ENCODE results near the gene TLE2. TPM values are rescaled to one million over a fixed set of nuclear protein-coding genes. Genes with fewer than 3 reads are reported as not detected.
"Not testable (repeated sequence)": the region's sequence is repeated elsewhere in the genome, so short reads cannot be mapped to it uniquely, and the experiment has no call there.

TLE2 gene
- polyA plus RNA-seq, 4 donors = 3.8 to 66.0 (median 12.3) TPM

DNA sequence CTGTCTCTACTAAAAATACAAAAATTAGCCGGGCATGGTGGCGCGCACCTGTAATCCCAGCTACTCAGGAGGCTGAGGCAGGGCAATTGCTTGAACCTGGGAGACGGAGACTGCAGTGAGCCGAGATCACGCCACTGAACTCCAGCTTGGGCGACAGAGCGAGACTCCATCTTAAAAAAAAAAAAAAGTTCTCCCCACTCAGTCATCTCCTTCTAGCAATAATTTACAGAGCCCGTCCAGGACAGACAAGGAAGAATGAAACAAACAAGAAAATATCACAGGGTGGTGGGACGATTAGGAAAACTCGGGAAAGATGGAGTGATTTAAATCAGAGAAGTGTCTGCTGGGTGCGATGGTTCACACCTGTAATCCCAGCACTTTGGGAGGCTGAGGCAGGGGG is 65.4 kb downstream of the TLE2 start:
- 59 to 77% (median 74%) methylated on average over 12 of the region's 12 CpGs for WGBS, 3 donors
- H3K4me1 ChIP-seq (ENCODE audit: control insufficient read depth in 3 of 3, insufficient read depth in 2 of 3, low read depth in 1 of 3, low read length in 2 of 3); H3K9me3 ChIP-seq (ENCODE audit: control insufficient read depth in 2 of 2, insufficient read depth in 1 of 2, low read depth in 1 of 2, low read length in 1 of 2): not testable (repeated sequence)

GRCh38 chr19:2963122-2963521 is 66.0 kb downstream of the TLE2 start:
- H3K27me3 ChIP-seq (ENCODE audit: control insufficient read depth in 3 of 3, insufficient read depth in 3 of 3, low read length in 3 of 3) = no peaks in the 10 kb centered on the region

More for the DNA sequence above, 65.4 kb downstream of the TLE2 start:
- not testable (repeated sequence) for H3K4me3 ChIP-seq (ENCODE audit: low read depth in 1 of 3, low read length in 3 of 3); DNase-seq; FAIRE-seq; H3K36me3 ChIP-seq (ENCODE audit: control insufficient read depth in 3 of 3, insufficient read depth in 2 of 3, low read depth in 1 of 3, low read length in 3 of 3); H3K27me3 ChIP-seq (ENCODE audit: control insufficient read depth in 3 of 3, insufficient read depth in 3 of 3, low read length in 3 of 3); H3K27ac ChIP-seq (ENCODE audit: low read depth in 1 of 3, low read length in 2 of 3)

DNA sequence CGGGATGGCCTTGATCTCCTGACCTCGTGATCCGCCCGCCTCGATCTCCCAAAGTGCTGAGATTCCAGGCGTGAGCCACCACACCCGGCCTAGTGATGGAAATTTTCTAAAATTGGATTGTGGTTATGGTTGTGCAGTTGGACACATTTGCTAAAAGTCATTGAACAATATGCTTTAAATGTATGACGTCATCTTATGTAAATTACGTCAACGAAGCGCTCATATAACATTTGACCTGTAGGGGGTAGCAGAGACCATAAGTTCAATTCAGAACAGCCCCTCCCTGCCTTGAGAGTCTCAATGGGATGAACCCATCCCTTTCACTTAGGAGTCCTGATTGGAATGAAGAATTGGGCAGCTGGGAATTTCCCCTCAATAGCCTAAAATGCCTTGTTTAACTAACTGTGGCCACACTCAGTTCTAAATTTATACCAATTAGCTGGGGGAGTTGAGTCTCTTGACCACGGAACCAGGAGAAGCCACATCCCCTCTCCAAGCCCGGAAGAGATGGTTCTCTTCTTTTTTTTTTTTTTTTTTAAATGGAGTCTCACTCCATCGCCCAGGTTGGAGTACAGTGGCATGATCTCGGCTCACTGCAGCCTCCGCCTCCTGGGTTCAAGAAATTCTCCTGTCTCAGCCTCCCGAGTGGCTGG is 66.9 kb downstream of the TLE2 start:
- no peak overlapping the region for H3K27ac ChIP-seq (ENCODE audit: low read depth in 1 of 3, low read length in 2 of 3)
- DNase-seq (peak; percentile 73 to 82), FAIRE-seq (no peak)
- H3K36me3 ChIP-seq (ENCODE audit: control insufficient read depth in 3 of 3, insufficient read depth in 2 of 3, low read depth in 1 of 3, low read length in 3 of 3) = no peaks in the 10 kb centered on the region
- H3K9me3 ChIP-seq (ENCODE audit: control insufficient read depth in 2 of 2, insufficient read depth in 1 of 2, low read depth in 1 of 2, low read length in 1 of 2) = no peaks in the 10 kb centered on the region
- H3K27me3 ChIP-seq (ENCODE audit: control insufficient read depth in 3 of 3, insufficient read depth in 3 of 3, low read length in 3 of 3) = no peaks in the 10 kb centered on the region
- WGBS, 3 donors = 14 to 33% (median 23%) methylated on average over 17 of the region's 17 CpGs
- H3K4me1 ChIP-seq (ENCODE audit: control insufficient read depth in 3 of 3, insufficient read depth in 2 of 3, low read depth in 1 of 3, low read length in 2 of 3) = no peaks in the 10 kb centered on the region
- no peak overlapping the region for H3K4me3 ChIP-seq (ENCODE audit: low read depth in 1 of 3, low read length in 3 of 3)

More at GRCh38 chr19:2963122-2963521, 66.0 kb downstream of the TLE2 start:
- no peak for DNase-seq
- no peak for FAIRE-seq
- H3K4me1 ChIP-seq (ENCODE audit: control insufficient read depth in 3 of 3, insufficient read depth in 2 of 3, low read depth in 1 of 3, low read length in 2 of 3) = no peaks in the 10 kb centered on the region
- no peak overlapping the region for H3K27ac ChIP-seq (ENCODE audit: low read depth in 1 of 3, low read length in 2 of 3)
- WGBS, 3 donors = 81 to 90% (median 88%) methylated on average over 5 of the region's 5 CpGs
- H3K9me3 ChIP-seq (ENCODE audit: control insufficient read depth in 2 of 2, insufficient read depth in 1 of 2, low read depth in 1 of 2, low read length in 1 of 2) = no peaks in the 10 kb centered on the region
- no peaks in the 10 kb centered on the region for H3K36me3 ChIP-seq (ENCODE audit: control insufficient read depth in 3 of 3, insufficient read depth in 2 of 3, low read depth in 1 of 3, low read length in 3 of 3)
- no peak overlapping the region for H3K4me3 ChIP-seq (ENCODE audit: low read depth in 1 of 3, low read length in 3 of 3)

- 86 to 93% (median 90%) methylated on average over 12 of the region's 12 CpGs for WGBS, 3 donors
- DNase-seq = no peak
- FAIRE-seq = no peak
Observed at GRCh38 chr19:2960120-2960519, 69.0 kb downstream of the TLE2 start.

DNA sequence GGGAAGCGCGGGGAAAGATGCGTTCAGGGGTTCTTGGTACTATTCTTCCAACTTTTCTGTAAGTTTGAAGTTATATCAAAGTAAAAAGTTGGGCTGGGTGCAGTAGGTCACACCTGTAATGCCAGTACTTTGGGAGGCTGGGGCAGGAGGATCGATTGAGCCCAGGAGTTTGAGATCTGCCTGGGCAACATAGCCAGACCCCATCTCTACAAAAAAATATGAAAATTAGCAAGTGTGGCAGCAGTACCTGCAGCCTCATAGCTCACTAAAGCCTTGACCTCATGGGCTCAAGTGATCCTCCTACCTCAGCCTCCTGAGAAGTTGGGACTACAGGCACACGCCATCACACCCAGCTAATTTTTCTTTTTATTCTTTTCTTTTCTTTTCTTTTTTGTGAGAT is 71.9 kb downstream of the TLE2 start:
- no peak for FAIRE-seq
- WGBS, 3 donors = 90 to 93% (median 93%) methylated on average over 5 of the region's 5 CpGs
- no peak overlapping the region for H3K27ac ChIP-seq (ENCODE audit: low read depth in 1 of 3, low read length in 2 of 3)

More at GRCh38 chr19:2960120-2960519, 69.0 kb downstream of the TLE2 start:
- no peaks in the 10 kb centered on the region for H3K4me1 ChIP-seq (ENCODE audit: control insufficient read depth in 3 of 3, insufficient read depth in 2 of 3, low read depth in 1 of 3, low read length in 2 of 3)
- no peaks in the 10 kb centered on the region for H3K36me3 ChIP-seq (ENCODE audit: control insufficient read depth in 3 of 3, insufficient read depth in 2 of 3, low read depth in 1 of 3, low read length in 3 of 3)
- H3K27ac ChIP-seq (ENCODE audit: low read depth in 1 of 3, low read length in 2 of 3) = no peak overlapping the region
- no peaks in the 10 kb centered on the region for H3K27me3 ChIP-seq (ENCODE audit: control insufficient read depth in 3 of 3, insufficient read depth in 3 of 3, low read length in 3 of 3)
- no peaks in the 10 kb centered on the region for H3K9me3 ChIP-seq (ENCODE audit: control insufficient read depth in 2 of 2, insufficient read depth in 1 of 2, low read depth in 1 of 2, low read length in 1 of 2)
- no peak overlapping the region for H3K4me3 ChIP-seq (ENCODE audit: low read depth in 1 of 3, low read length in 3 of 3)

GRCh38 chr19:2952953-2953481 is 76.1 kb downstream of the TLE2 start:
- WGBS, 3 donors = 10 to 44% (median 26%) methylated on average over 9 of the region's 9 CpGs
- no peaks in the 10 kb centered on the region for H3K36me3 ChIP-seq (ENCODE audit: control insufficient read depth in 3 of 3, insufficient read depth in 2 of 3, low read depth in 1 of 3, low read length in 3 of 3)
- no peaks in the 10 kb centered on the region for H3K9me3 ChIP-seq (ENCODE audit: control insufficient read depth in 2 of 2, insufficient read depth in 1 of 2, low read depth in 1 of 2, low read length in 1 of 2)
- H3K27me3 ChIP-seq (ENCODE audit: control insufficient read depth in 3 of 3, insufficient read depth in 3 of 3, low read length in 3 of 3) = no peaks in the 10 kb centered on the region
- peaks cover 0 to 20% (median 6%) of the 10 kb centered on the region in 3 donors for H3K4me1 ChIP-seq (ENCODE audit: control insufficient read depth in 3 of 3, insufficient read depth in 2 of 3, low read depth in 1 of 3, low read length in 2 of 3)
- peak overlapping the region in 2 of 3 donors; percentile 49 to 71 for H3K27ac ChIP-seq (ENCODE audit: low read depth in 1 of 3, low read length in 2 of 3)
- FAIRE-seq (no peak), DNase-seq (peak; percentile 81 to 87)
- peak overlapping the region in 2 of 3 donors; percentile 3 to 6 for H3K4me3 ChIP-seq (ENCODE audit: low read depth in 1 of 3, low read length in 3 of 3)

More for the DNA sequence above, 71.9 kb downstream of the TLE2 start:
- Histone ChIP-seq H3K36me3 (ENCODE audit: control insufficient read depth in 3 of 3, insufficient read depth in 2 of 3, low read depth in 1 of 3, low read length in 3 of 3) (no peaks in the 10 kb centered on the region), H3K27me3 (ENCODE audit: control insufficient read depth in 3 of 3, insufficient read depth in 3 of 3, low read length in 3 of 3) (no peaks in the 10 kb centered on the region), H3K9me3 (ENCODE audit: control insufficient read depth in 2 of 2, insufficient read depth in 1 of 2, low read depth in 1 of 2, low read length in 1 of 2) (no peaks in the 10 kb centered on the region), H3K4me1 (ENCODE audit: control insufficient read depth in 3 of 3, insufficient read depth in 2 of 3, low read depth in 1 of 3, low read length in 2 of 3) (peaks cover 0 to 9% (median 0%) of the 10 kb centered on the region in 3 donors), H3K4me3 (ENCODE audit: low read depth in 1 of 3, low read length in 3 of 3) (no peak overlapping the region)
- no peak for DNase-seq

GRCh38 chr19:2950286-2951124 is 78.6 kb downstream of the TLE2 start:
- 0% methylated on average over 46 to 53 of the region's 53 CpGs for WGBS, 3 donors
- H3K27me3 ChIP-seq (ENCODE audit: control insufficient read depth in 3 of 3, insufficient read depth in 3 of 3, low read length in 3 of 3) = no peaks in the 10 kb centered on the region
- peaks cover 0 to 26% (median 6%) of the 10 kb centered on the region in 3 donors for H3K4me1 ChIP-seq (ENCODE audit: control insufficient read depth in 3 of 3, insufficient read depth in 2 of 3, low read depth in 1 of 3, low read length in 2 of 3)
- H3K36me3 ChIP-seq (ENCODE audit: control insufficient read depth in 3 of 3, insufficient read depth in 2 of 3, low read depth in 1 of 3, low read length in 3 of 3) = no peaks in the 10 kb centered on the region
- H3K27ac ChIP-seq (ENCODE audit: low read depth in 1 of 3, low read length in 2 of 3) = peak overlapping the region; percentile 85 to 97 (median 87)
- FAIRE-seq (peak; percentile 64), DNase-seq (peak; percentile 100)
- H3K9me3 ChIP-seq (ENCODE audit: control insufficient read depth in 2 of 2, insufficient read depth in 1 of 2, low read depth in 1 of 2, low read length in 1 of 2) = no peaks in the 10 kb centered on the region
- H3K4me3 ChIP-seq (ENCODE audit: low read depth in 1 of 3, low read length in 3 of 3) = peak overlapping the region; percentile 68 to 87 (median 80)

DNA sequence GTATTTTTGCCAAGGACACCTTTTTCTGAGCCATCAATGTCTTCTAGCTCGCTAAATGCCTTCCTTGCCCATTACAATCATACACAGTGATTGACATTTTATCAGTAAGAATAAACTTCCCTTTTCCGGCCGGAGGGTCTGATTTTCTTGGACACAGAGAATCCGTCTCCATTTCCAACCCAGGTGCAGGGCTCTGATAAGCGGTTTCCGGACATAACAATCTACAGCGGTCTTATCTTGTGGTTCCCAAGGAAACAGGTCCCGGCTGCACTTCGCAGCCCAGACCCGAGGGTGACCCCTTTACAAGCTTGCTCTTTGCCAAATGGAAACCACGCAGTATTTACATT is 79.2 kb downstream of the TLE2 start:
- peak in 1 of 2 donors; percentile 58 for DNase-seq
- Histone ChIP-seq H3K9me3 (ENCODE audit: control insufficient read depth in 2 of 2, insufficient read depth in 1 of 2, low read depth in 1 of 2, low read length in 1 of 2) (no peaks in the 10 kb centered on the region), H3K4me3 (ENCODE audit: low read depth in 1 of 3, low read length in 3 of 3) (peak overlapping the region; percentile 68 to 87 (median 80)), H3K27me3 (ENCODE audit: control insufficient read depth in 3 of 3, insufficient read depth in 3 of 3, low read length in 3 of 3) (no peaks in the 10 kb centered on the region), H3K36me3 (ENCODE audit: control insufficient read depth in 3 of 3, insufficient read depth in 2 of 3, low read depth in 1 of 3, low read length in 3 of 3) (no peaks in the 10 kb centered on the region), H3K4me1 (ENCODE audit: control insufficient read depth in 3 of 3, insufficient read depth in 2 of 3, low read depth in 1 of 3, low read length in 2 of 3) (peaks cover 0 to 26% (median 6%) of the 10 kb centered on the region in 3 donors), H3K27ac (ENCODE audit: low read depth in 1 of 3, low read length in 2 of 3) (peak overlapping the region; percentile 85 to 97 (median 87))
- FAIRE-seq = no peak
- WGBS, 3 donors = 1 to 2% (median 2%) methylated on average over 11 of the region's 11 CpGs
